H1 (cell line): ENCODE results near the gene EIF3B. TPM values are rescaled to one million over a fixed set of nuclear protein-coding genes. Genes with fewer than 3 reads are reported as not detected.
A peak's percentile ranks its signal among the peaks of the same experiment; 100 is the strongest.

Experiments
- ASH2L ChIP-seq: fragments of 200-600, 300-600 bp; sonication (generic); IDR thresholded peaks from one replicate; pipeline ENCODE4 v1.7.1; 2017; ENCODE audit warnings: low read length
- CBX5 ChIP-seq: fragments of 300-800, 300-1000 bp; sonication (generic); IDR thresholded peaks from 2 replicates; pipeline ENCODE4 v1.7.1; 2016; ENCODE audit warnings: antibody characterized with exemption, low read length, low read depth
- CBX8 ChIP-seq: fragments of 300-800, 300-1000 bp; sonication (generic); IDR thresholded peaks from 2 replicates; pipeline ENCODE4 v1.7.1; 2016; ENCODE audit warnings: low read depth, low read length, borderline replicate concordance
- CEBPB ChIP-seq: IDR thresholded peaks from 2 replicates; pipeline ENCODE4 v1.6.1; 2012; ENCODE audit warnings: low read depth, low read length
- EGR1 ChIP-seq: IDR thresholded peaks from 2 replicates; pipeline ENCODE4 v1.6.1; 2011; ENCODE audit warnings: low read depth, low read length, borderline replicate concordance
- EP300 ChIP-seq, 2 experiments: IDR thresholded peaks; 1 replicate in 1 of 2; 2 replicates in 1 of 2; pipeline ENCODE4 v1.6.1; 2011 to 2012; ENCODE audit warnings: low read depth in 2 of 2, low read length in 2 of 2, mild to moderate bottlenecking in 2 of 2, borderline replicate concordance in 1 of 2, inconsistent platforms in 1 of 2, moderate library complexity in 1 of 2
- EZH2 ChIP-seq: fragments of 200-600 bp; sonication (generic); IDR thresholded peaks from 2 replicates; pipeline ENCODE4 v1.7.1; 2012; ENCODE audit warnings: low read depth, mild to moderate bottlenecking, moderate library complexity, low read length, inconsistent platforms; ENCODE audit not compliant: severe bottlenecking
- JUND ChIP-seq: IDR thresholded peaks from 2 replicates; pipeline ENCODE4 v1.6.1; 2011; ENCODE audit warnings: mild to moderate bottlenecking, improper control_type of control experiment, low read length
- KDM5A ChIP-seq: fragments of 200-600 bp; IDR thresholded peaks from 2 replicates; pipeline ENCODE4 v1.7.1; 2012; ENCODE audit warnings: mild to moderate bottlenecking, low read length, inconsistent platforms, mixed read lengths
- NANOG ChIP-seq: IDR thresholded peaks from 2 replicates; pipeline ENCODE4 v1.6.1; 2011; ENCODE audit warnings: low read length, low read depth, mild to moderate bottlenecking, inconsistent platforms; ENCODE audit not compliant: insufficient read depth, poor library complexity, severe bottlenecking
- NRF1 ChIP-seq: IDR thresholded peaks from 2 replicates; pipeline ENCODE4 v1.6.1; 2011; ENCODE audit warnings: mild to moderate bottlenecking, low read depth, low read length, improper control_type of control experiment
- POLR2A ChIP-seq, 2 experiments: IDR thresholded peaks; 1 replicate in 1 of 2; 2 replicates in 1 of 2; pipeline ENCODE4 v1.6.1; 2011; ENCODE audit warnings: low read depth in 2 of 2, low read length in 2 of 2, mild to moderate bottlenecking in 2 of 2; ENCODE audit errors: control extremely low read depth in 1 of 2
- POLR2AphosphoS5 ChIP-seq: IDR thresholded peaks from 2 replicates; pipeline ENCODE4 v1.6.1; 2011; ENCODE audit warnings: low read depth, low read length
- RFX5 ChIP-seq: IDR thresholded peaks from 2 replicates; pipeline ENCODE4 v1.6.1; 2011; ENCODE audit warnings: low read depth, low read length, improper control_type of control experiment, borderline replicate concordance
- RNF2 ChIP-seq: fragments of 200-900, 300-1000 bp; sonication (generic); IDR thresholded peaks from 2 replicates; pipeline ENCODE4 v1.7.1; 2016; ENCODE audit warnings: borderline replicate concordance, low read depth, mild to moderate bottlenecking, antibody characterized with exemption, low read length; ENCODE audit not compliant: poor library complexity, severe bottlenecking; ENCODE audit errors: missing control alignments
- SIN3A ChIP-seq, 2 experiments: IDR thresholded peaks in 1 of 2; conservative IDR thresholded peaks in 1 of 2; 2 replicates each; pipeline ENCODE4 v1.6.1; 2011 to 2012; ENCODE audit warnings: low read length in 2 of 2, improper control_type of control experiment in 1 of 2, low read depth in 1 of 2, mild to moderate bottlenecking in 1 of 2
- SIRT6 ChIP-seq: IDR thresholded peaks from one replicate; pipeline ENCODE4 v1.7.1; 2012; ENCODE audit warnings: low read length, inconsistent platforms
- SP1 ChIP-seq: IDR thresholded peaks from 2 replicates; pipeline ENCODE4 v1.6.1; 2011; ENCODE audit warnings: low read depth, low read length
- SP4 ChIP-seq: IDR thresholded peaks from 2 replicates; pipeline ENCODE4 v1.6.1; 2012; ENCODE audit warnings: low read length, inconsistent platforms
- SRF ChIP-seq: IDR thresholded peaks from 2 replicates; pipeline ENCODE4 v1.6.1; 2011; ENCODE audit warnings: mild to moderate bottlenecking, low read depth, low read length, moderate library complexity
- TAF7 ChIP-seq: optimal IDR thresholded peaks from 2 replicates; pipeline ENCODE3; 2011; ENCODE audit warnings: low read depth, mild to moderate bottlenecking, inconsistent platforms, low read length, moderate library complexity, borderline replicate concordance
- TBP ChIP-seq: IDR thresholded peaks from 2 replicates; pipeline ENCODE4 v1.6.1; 2011; ENCODE audit warnings: low read depth, low read length, improper control_type of control experiment
- TEAD4 ChIP-seq: IDR thresholded peaks from 2 replicates; pipeline ENCODE4 v1.6.1; 2012; ENCODE audit warnings: low read depth, low read length, inconsistent platforms, mixed read lengths
- YY1 ChIP-seq: IDR thresholded peaks from 2 replicates; pipeline ENCODE4 v1.6.1; 2011; ENCODE audit warnings: low read depth, mild to moderate bottlenecking, low read length
- polyA plus RNA-seq, 7 experiments: library from polyadenylated mRNA; depleted of rRNA in 3 of 7; stranded (reverse) in 5 of 7; unstranded in 2 of 7; fragments of >200 nt in 5 of 7; fragments of 200-250 nt in 2 of 7; gene quantifications; 1 replicate in 5 of 7; 2 replicates in 1 of 7; 4 replicates in 1 of 7; pipeline versions ENCODE4 v1.2.1 to v1.2.3, GENCODE V29; 2011 to 2013; ENCODE audit warnings: missing spikeins in 2 of 7, mixed read lengths in 2 of 7
- total RNA-seq: library from RNA; stranded (reverse); fragmentation: NEBNext Ultra II Directional; extraction: Animal tissue kit (Norgen Biotek cat#: 25700); gene quantifications from 2 replicates; pipeline ENCODE4 v1.2.1, GENCODE V29; 2021
- TF ChIP-seq, protein P1 (sequence below): IDR thresholded peaks from 2 replicates; pipeline ENCODE4 v1.6.1; 2012; ENCODE audit warnings: inconsistent platforms

EIF3B gene
- total and polyA plus RNA-seq, 2 of the 8 experiments (the other 6 are each of a cell fraction or from before 2014, with no cell fraction given) = 167 to 316 TPM

DNA sequence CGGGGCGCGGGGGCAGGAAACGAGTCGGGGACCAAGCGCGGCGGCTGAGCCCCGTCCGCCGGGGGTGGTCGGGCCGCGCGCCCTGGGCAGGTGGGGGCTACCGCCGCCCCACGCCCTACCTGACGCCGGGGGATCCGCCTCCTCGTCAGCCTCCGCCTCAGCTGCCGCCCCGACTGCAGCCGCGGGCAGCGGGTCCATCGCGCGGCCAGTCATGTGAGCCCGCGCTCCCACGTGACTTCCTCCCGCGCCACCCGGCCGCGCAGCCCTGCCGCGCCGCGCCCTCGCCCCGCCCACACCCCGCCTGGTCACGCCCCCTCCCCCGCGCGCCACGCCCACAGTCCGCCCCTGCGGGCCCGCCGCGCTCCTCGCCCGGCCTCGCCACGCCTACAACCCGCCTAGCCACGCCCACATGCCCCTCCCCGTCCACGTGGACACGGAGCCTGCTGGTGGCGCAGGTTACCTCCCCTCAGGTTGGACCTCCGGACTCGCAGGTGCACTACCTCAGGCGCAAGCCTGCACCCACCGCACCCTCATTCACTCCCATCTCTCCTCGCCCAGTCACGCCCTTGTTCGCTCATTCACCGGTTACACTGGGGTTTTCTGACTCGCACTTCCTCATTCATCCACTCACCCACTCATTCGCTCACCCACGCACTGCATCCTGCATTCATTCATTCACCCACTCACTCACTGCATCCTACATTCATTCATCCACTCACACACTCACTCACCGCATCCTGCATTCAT is 40.2 kb upstream of the EIF3B start, which contains the start of gene SNX8 (continued):
- TF ChIP-seq CEBPB = no peak
- TF ChIP-seq KDM5A = no peak
- no peak for TF ChIP-seq EP300 (IDR thresholded peaks at IDR 0.05; ENCODE audit: borderline replicate concordance in 1 of 2, low read depth in 2 of 2, low read length in 2 of 2)
- no peak for TF ChIP-seq RFX5
- TF ChIP-seq POLR2AphosphoS5 = peak; percentile 78
- TF ChIP-seq NRF1 = peak; percentile 29
- no peak for TF ChIP-seq SRF
- TF ChIP-seq, protein P1, sequence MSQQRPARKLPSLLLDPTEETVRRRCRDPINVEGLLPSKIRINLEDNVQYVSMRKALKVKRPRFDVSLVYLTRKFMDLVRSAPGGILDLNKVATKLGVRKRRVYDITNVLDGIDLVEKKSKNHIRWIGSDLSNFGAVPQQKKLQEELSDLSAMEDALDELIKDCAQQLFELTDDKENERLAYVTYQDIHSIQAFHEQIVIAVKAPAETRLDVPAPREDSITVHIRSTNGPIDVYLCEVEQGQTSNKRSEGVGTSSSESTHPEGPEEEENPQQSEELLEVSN = peak; percentile 65
- 0 out of 2 replicates have a peak, but pooled peaks have one; percentile 10 for TF ChIP-seq TEAD4
- TF ChIP-seq POLR2A (IDR thresholded peaks at IDR 0.05; ENCODE audit: control extremely low read depth in 1 of 2, low read depth in 2 of 2, low read length in 2 of 2) = peak; percentile 66 to 78
- no peak for TF ChIP-seq EZH2
- no peak for TF ChIP-seq JUND
- TF ChIP-seq EGR1 = peak; percentile 32; the same call in 1 of the 2 replicates
- TF ChIP-seq SP4 = peak; percentile 79; the same call in 1 of the 2 replicates
- no peak; the same call in 1 of the 2 replicates for TF ChIP-seq TBP
- no peak for TF ChIP-seq TAF7
- peak; percentile 44 for TF ChIP-seq ASH2L
- no peak for TF ChIP-seq RNF2
- TF ChIP-seq CBX8 = no peak
- TF ChIP-seq SP1 = peak; percentile 45
- no peak for TF ChIP-seq NANOG
- TF ChIP-seq YY1 = no peak
- no peak for TF ChIP-seq CBX5
- no peak for TF ChIP-seq SIRT6
- TF ChIP-seq SIN3A (conservative IDR thresholded peaks at IDR 0.05 in 1 of 2, IDR thresholded peaks at IDR 0.05 in 1 of 2; ENCODE audit: low read depth in 1 of 2, low read length in 2 of 2) = peak; percentile 36 to 67; a peak in 1 of 4 replicates
